ENCODE results near the gene ZMIZ1. TPM values are rescaled to one million over a fixed set of nuclear protein-coding genes. Genes with fewer than 3 reads are reported as not detected.

The ZMIZ1 gene
- polyA plus RNA-seq, 1 donor from 2014 or later = 26.8 TPM

- Histone ChIP-seq H3K9ac (ENCODE audit: low read length) (no peak overlapping the region), H3F3A (ENCODE audit: insufficient read depth, low read length, poor library complexity, severe bottlenecking) (no peaks in the 10 kb centered on the region), H3K9me3 (ENCODE audit: low read length) (no peaks in the 10 kb centered on the region), H3K36me3 (ENCODE audit: insufficient read depth, low read length) (peaks cover 7% of the 10 kb centered on the region), H2AFZ (ENCODE audit: low read depth, low read length) (no peak overlapping the region), H3K9me2 (ENCODE audit: insufficient read depth, low read length) (no peaks in the 10 kb centered on the region), H3K4me2 (ENCODE audit: low read length) (no peak overlapping the region), H3K27me3 (ENCODE audit: insufficient read depth, low read depth, low read length) (no peaks in the 10 kb centered on the region), H4K20me1 (ENCODE audit: insufficient read depth) (no peaks in the 10 kb centered on the region), H3K4me3 (ENCODE audit: low read length) (no peak overlapping the region), H3K79me2 (replicated peaks; ENCODE audit: insufficient read depth, low read length) (no peaks in the 10 kb centered on the region), H3K27ac (ENCODE audit: low read length) (no peak overlapping the region)
- TF ChIP-seq MXI1 (conservative IDR thresholded peaks at IDR 0.05; ENCODE audit: poor library complexity, severe bottlenecking) (no peak), EP300 (conservative IDR thresholded peaks at IDR 0.05; ENCODE audit: poor library complexity, severe bottlenecking) (no peak), RAD21 (conservative IDR thresholded peaks at IDR 0.05) (no peak), TAF1 (IDR thresholded peaks at IDR 0.05; ENCODE audit: low read depth) (no peak), SMC3 (conservative IDR thresholded peaks at IDR 0.05; ENCODE audit: poor library complexity) (no peak), EZH2 (IDR thresholded peaks at IDR 0.05; ENCODE audit: borderline replicate concordance, insufficient read depth, low read length, poor library complexity, severe bottlenecking) (no peak), POLR2AphosphoS5 (IDR thresholded peaks at IDR 0.05) (no peak)
- TF ChIP-seq, protein P1, sequence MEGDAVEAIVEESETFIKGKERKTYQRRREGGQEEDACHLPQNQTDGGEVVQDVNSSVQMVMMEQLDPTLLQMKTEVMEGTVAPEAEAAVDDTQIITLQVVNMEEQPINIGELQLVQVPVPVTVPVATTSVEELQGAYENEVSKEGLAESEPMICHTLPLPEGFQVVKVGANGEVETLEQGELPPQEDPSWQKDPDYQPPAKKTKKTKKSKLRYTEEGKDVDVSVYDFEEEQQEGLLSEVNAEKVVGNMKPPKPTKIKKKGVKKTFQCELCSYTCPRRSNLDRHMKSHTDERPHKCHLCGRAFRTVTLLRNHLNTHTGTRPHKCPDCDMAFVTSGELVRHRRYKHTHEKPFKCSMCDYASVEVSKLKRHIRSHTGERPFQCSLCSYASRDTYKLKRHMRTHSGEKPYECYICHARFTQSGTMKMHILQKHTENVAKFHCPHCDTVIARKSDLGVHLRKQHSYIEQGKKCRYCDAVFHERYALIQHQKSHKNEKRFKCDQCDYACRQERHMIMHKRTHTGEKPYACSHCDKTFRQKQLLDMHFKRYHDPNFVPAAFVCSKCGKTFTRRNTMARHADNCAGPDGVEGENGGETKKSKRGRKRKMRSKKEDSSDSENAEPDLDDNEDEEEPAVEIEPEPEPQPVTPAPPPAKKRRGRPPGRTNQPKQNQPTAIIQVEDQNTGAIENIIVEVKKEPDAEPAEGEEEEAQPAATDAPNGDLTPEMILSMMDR (IDR thresholded peaks at IDR 0.05; ENCODE audit: poor library complexity, severe bottlenecking) = no peak
- TF ChIP-seq, protein P2, sequence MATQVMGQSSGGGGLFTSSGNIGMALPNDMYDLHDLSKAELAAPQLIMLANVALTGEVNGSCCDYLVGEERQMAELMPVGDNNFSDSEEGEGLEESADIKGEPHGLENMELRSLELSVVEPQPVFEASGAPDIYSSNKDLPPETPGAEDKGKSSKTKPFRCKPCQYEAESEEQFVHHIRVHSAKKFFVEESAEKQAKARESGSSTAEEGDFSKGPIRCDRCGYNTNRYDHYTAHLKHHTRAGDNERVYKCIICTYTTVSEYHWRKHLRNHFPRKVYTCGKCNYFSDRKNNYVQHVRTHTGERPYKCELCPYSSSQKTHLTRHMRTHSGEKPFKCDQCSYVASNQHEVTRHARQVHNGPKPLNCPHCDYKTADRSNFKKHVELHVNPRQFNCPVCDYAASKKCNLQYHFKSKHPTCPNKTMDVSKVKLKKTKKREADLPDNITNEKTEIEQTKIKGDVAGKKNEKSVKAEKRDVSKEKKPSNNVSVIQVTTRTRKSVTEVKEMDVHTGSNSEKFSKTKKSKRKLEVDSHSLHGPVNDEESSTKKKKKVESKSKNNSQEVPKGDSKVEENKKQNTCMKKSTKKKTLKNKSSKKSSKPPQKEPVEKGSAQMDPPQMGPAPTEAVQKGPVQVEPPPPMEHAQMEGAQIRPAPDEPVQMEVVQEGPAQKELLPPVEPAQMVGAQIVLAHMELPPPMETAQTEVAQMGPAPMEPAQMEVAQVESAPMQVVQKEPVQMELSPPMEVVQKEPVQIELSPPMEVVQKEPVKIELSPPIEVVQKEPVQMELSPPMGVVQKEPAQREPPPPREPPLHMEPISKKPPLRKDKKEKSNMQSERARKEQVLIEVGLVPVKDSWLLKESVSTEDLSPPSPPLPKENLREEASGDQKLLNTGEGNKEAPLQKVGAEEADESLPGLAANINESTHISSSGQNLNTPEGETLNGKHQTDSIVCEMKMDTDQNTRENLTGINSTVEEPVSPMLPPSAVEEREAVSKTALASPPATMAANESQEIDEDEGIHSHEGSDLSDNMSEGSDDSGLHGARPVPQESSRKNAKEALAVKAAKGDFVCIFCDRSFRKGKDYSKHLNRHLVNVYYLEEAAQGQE (IDR thresholded peaks at IDR 0.05; ENCODE audit: borderline replicate concordance) = no peak
These were observed 241.6 kb downstream of the ZMIZ1 start for GRCh38 chr10:79310200-79310865.

DNA sequence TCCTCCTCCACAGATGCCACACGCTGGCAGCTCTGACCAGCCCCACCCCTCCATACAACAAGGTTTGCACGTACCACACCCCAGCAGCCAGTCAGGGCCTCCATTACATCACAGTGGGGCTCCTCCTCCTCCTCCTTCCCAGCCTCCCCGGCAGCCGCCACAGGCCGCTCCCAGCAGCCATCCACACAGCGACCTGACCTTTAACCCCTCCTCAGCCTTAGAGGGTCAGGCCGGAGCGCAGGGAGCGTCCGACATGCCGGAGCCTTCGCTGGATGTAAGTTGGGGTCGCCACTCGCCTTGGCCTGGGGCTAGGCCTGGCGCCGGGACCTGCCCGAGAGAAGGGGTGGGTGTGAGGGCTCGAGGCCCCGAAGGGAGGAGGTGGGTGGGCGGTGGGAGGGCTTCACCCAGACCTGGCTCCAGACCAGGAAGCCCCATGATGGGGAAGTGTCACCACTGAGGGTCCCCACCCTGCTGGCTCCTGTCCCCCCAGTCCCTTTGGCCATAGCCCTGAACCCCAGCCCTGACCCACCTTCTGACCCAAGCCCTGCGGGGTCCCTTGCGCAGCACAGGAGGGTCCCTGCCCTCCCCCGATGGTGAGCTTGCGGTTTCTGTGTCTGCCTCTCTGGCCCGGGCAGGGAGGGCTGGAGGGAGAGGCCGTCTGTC, 242.3 kb downstream of the ZMIZ1 start:
- TF ChIP-seq EP300 (conservative IDR thresholded peaks at IDR 0.05; ENCODE audit: poor library complexity, severe bottlenecking) = no peak
- TF ChIP-seq EZH2 (IDR thresholded peaks at IDR 0.05; ENCODE audit: borderline replicate concordance, insufficient read depth, low read length, poor library complexity, severe bottlenecking) = no peak
- TF ChIP-seq POLR2AphosphoS5 (IDR thresholded peaks at IDR 0.05) = no peak
- no peak for TF ChIP-seq MXI1 (conservative IDR thresholded peaks at IDR 0.05; ENCODE audit: poor library complexity, severe bottlenecking)
- TF ChIP-seq RAD21 (conservative IDR thresholded peaks at IDR 0.05) = no peak
- TF ChIP-seq SMC3 (conservative IDR thresholded peaks at IDR 0.05; ENCODE audit: poor library complexity) = no peak
- TF ChIP-seq, protein P1 (IDR thresholded peaks at IDR 0.05; ENCODE audit: poor library complexity, severe bottlenecking) = no peak
- TF ChIP-seq, protein P2 (IDR thresholded peaks at IDR 0.05; ENCODE audit: borderline replicate concordance) = no peak
- TF ChIP-seq TAF1 (IDR thresholded peaks at IDR 0.05; ENCODE audit: low read depth) = no peak
- Histone ChIP-seq H3F3A (ENCODE audit: insufficient read depth, low read length, poor library complexity, severe bottlenecking) (no peaks in the 10 kb centered on the region), H3K9ac (ENCODE audit: low read length) (no peak overlapping the region), H2AFZ (ENCODE audit: low read depth, low read length) (no peak overlapping the region), H3K4me2 (ENCODE audit: low read length) (no peak overlapping the region), H3K4me3 (ENCODE audit: low read length) (no peak overlapping the region), H3K9me3 (ENCODE audit: low read length) (no peaks in the 10 kb centered on the region), H3K36me3 (ENCODE audit: insufficient read depth, low read length) (peaks cover 9% of the 10 kb centered on the region), H4K20me1 (ENCODE audit: insufficient read depth) (no peaks in the 10 kb centered on the region), H3K27ac (ENCODE audit: low read length) (no peak overlapping the region), H3K9me2 (ENCODE audit: insufficient read depth, low read length) (no peaks in the 10 kb centered on the region), H3K27me3 (ENCODE audit: insufficient read depth, low read depth, low read length) (no peaks in the 10 kb centered on the region), H3K79me2 (replicated peaks; ENCODE audit: insufficient read depth, low read length) (no peaks in the 10 kb centered on the region)
